Bronchial epithelial cell (primary cell): ENCODE results near the gene MMD. TPM values are rescaled to one million over a fixed set of nuclear protein-coding genes. Genes with fewer than 3 reads are reported as not detected.
"Not testable (repeated sequence)": the region's sequence is repeated elsewhere in the genome, so short reads cannot be mapped to it uniquely, and the experiment has no call there.

Experiments
- DNase-seq: peaks from one replicate; pipeline ENCODE4 v3.0.0-alpha.2; 2010; ENCODE audit warnings: low read depth
- FAIRE-seq: peaks from 2 replicates; lab custom pipeline; 2011; peaks lifted over from hg19 to GRCh38; lab: Jason Lieb, UNC
- H3K27me3 ChIP-seq: 2 replicates; pipeline ENCODE4 v1.5.1; 2011; ENCODE audit warnings: low read length; ENCODE audit not compliant: control insufficient read depth, insufficient read depth
- H3K36me3 ChIP-seq: 2 replicates; pipeline ENCODE4 v1.5.1; 2011; ENCODE audit warnings: low read length; ENCODE audit not compliant: control insufficient read depth, insufficient read depth
- H3K4me3 ChIP-seq: 2 replicates; pipeline ENCODE4 v1.5.1; 2011; ENCODE audit warnings: mild to moderate bottlenecking, low read depth, low read length, control low read depth
- CTCF ChIP-seq: IDR thresholded peaks from 2 replicates; pipeline ENCODE4 v1.5.1; 2011; ENCODE audit warnings: mild to moderate bottlenecking, moderate library complexity, low read length, control low read depth, inconsistent platforms; ENCODE audit not compliant: insufficient read depth, severe bottlenecking
- total RNA-seq: library from RNA; depleted of rRNA; stranded (reverse); fragments of >200 nt; gene quantifications from 2 replicates; pipeline ENCODE4 v1.2.1, GENCODE V29; 2014

MMD gene
- total RNA-seq, 1 donor from 2014 or later: 6.3 TPM

- Histone ChIP-seq H3K36me3 (peaks cover 4% of the 10 kb centered on the region), H3K27me3 (no peaks in the 10 kb centered on the region), H3K4me3 (no peak overlapping the region)
- DNase-seq (no peak), FAIRE-seq (no peak)
- TF ChIP-seq CTCF: no peak
Observed at GRCh38 chr17:55409030-55409800, 12.4 kb downstream of the MMD start.

GRCh38 chr17:55407641-55408566, 13.7 kb downstream of the MMD start:
- no peak for TF ChIP-seq CTCF
- H3K36me3 ChIP-seq: peaks cover 3% of the 10 kb centered on the region
- H3K4me3 ChIP-seq: no peak overlapping the region
- H3K27me3 ChIP-seq: no peaks in the 10 kb centered on the region
- no peak for DNase-seq
- FAIRE-seq: no peak

GRCh38 chr17:55405600-55405999, 16.0 kb downstream of the MMD start:
- Histone ChIP-seq H3K4me3 (no peak overlapping the region), H3K27me3 (no peaks in the 10 kb centered on the region), H3K36me3 (peaks cover 1% of the 10 kb centered on the region)
- peak; percentile 23 for DNase-seq
- TF ChIP-seq CTCF: no peak
- no peak for FAIRE-seq

- not testable (repeated sequence) for H3K4me3 ChIP-seq, DNase-seq, H3K36me3 ChIP-seq, FAIRE-seq, H3K27me3 ChIP-seq
Observed at GRCh38 chr17:55404197-55404596, 17.4 kb downstream of the MMD start.

GRCh38 chr17:55402374-55402773, 19.3 kb downstream of the MMD start:
- H3K4me3 ChIP-seq: no peak overlapping the region
- H3K36me3 ChIP-seq: no peaks in the 10 kb centered on the region
- peak; percentile 58 for DNase-seq
- FAIRE-seq: no peak
- no peaks in the 10 kb centered on the region for H3K27me3 ChIP-seq
- no peak for TF ChIP-seq CTCF

- no peak for DNase-seq
- peaks cover 2% of the 10 kb centered on the region for H3K36me3 ChIP-seq
- no peak for FAIRE-seq
- TF ChIP-seq CTCF: no peak
- no peaks in the 10 kb centered on the region for H3K27me3 ChIP-seq
- H3K4me3 ChIP-seq: no peak overlapping the region
Observed at GRCh38 chr17:55398689-55399088, 22.9 kb downstream of the MMD start.
